Stimulated activated CD8-positive, alpha-beta memory T cell treated with anti-CD3 and anti-CD28 coated beads, Interleukin-15, amount 100 ng/mL, for 24 hours (primary cell): Measurements from ENCODE around the gene ARID1B.
"Not testable (repeated sequence)": the region's sequence is repeated elsewhere in the genome, so short reads cannot be mapped to it uniquely, and the experiment has no call there.

Source experiments
- DNase-seq: peaks from one replicate; pipeline ENCODE4 v3.0.0-alpha.2; 2020; ENCODE audit warnings: low read depth

The ARID1B gene

GRCh38 chr6:156967852-156968251, 190.7 kb downstream of the ARID1B start:
- DNase-seq: no peak

GRCh38 chr6:156969233-156969632, 192.1 kb downstream of the ARID1B start:
- DNase-seq: no peak

GRCh38 chr6:156970595-156971112, 193.5 kb downstream of the ARID1B start:
- no peak for DNase-seq

GRCh38 chr6:156971153-156971885, 194.1 kb downstream of the ARID1B start:
- no peak for DNase-seq

GRCh38 chr6:156972145-156972544, 195.0 kb downstream of the ARID1B start:
- no peak for DNase-seq

GRCh38 chr6:156974830-156975261, 197.7 kb downstream of the ARID1B start:
- DNase-seq: no peak

GRCh38 chr6:156975414-156975813, 198.2 kb downstream of the ARID1B start:
- no peak for DNase-seq

- no peak for DNase-seq
Measured at GRCh38 chr6:156976216-156977127, 199.3 kb downstream of the ARID1B start.

- no peak for DNase-seq
Measured at GRCh38 chr6:156977527-156978291, 200.5 kb downstream of the ARID1B start.

- DNase-seq: no peak
Measured at GRCh38 chr6:156978948-156979347, 201.8 kb downstream of the ARID1B start.

- DNase-seq: no peak
Measured at GRCh38 chr6:156980515-156980914, 203.3 kb downstream of the ARID1B start.

- DNase-seq: no peak
Measured at GRCh38 chr6:156980948-156981347, 203.8 kb downstream of the ARID1B start.

GRCh38 chr6:156982168-156982567, 205.0 kb downstream of the ARID1B start:
- DNase-seq: no peak

- not testable (repeated sequence) for DNase-seq
Measured at GRCh38 chr6:156982864-156983263, 205.7 kb downstream of the ARID1B start.

GRCh38 chr6:156984178-156984738, 207.1 kb downstream of the ARID1B start:
- DNase-seq: no peak

- DNase-seq: no peak
Measured at GRCh38 chr6:156985309-156985708, 208.1 kb downstream of the ARID1B start.

- DNase-seq: no peak
Measured at GRCh38 chr6:156988276-156989158, 211.3 kb downstream of the ARID1B start.

GRCh38 chr6:156989159-156989806, 212.1 kb downstream of the ARID1B start:
- no peak for DNase-seq

GRCh38 chr6:156992020-156992804, 215.0 kb downstream of the ARID1B start:
- DNase-seq: no peak
